ENCODE data around the gene PTPRN2.

GRCh38 chr7:157566631-157567006 lies 1021.0 kb downstream of the PTPRN2 start:
- TF ChIP-seq, protein P1, sequence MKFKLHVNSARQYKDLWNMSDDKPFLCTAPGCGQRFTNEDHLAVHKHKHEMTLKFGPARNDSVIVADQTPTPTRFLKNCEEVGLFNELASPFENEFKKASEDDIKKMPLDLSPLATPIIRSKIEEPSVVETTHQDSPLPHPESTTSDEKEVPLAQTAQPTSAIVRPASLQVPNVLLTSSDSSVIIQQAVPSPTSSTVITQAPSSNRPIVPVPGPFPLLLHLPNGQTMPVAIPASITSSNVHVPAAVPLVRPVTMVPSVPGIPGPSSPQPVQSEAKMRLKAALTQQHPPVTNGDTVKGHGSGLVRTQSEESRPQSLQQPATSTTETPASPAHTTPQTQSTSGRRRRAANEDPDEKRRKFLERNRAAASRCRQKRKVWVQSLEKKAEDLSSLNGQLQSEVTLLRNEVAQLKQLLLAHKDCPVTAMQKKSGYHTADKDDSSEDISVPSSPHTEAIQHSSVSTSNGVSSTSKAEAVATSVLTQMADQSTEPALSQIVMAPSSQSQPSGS (CRISPR knock-in tag; IDR thresholded peaks at IDR 0.05): no peak
- no peak for TF ChIP-seq ZNF263 (CRISPR knock-in tag; IDR thresholded peaks at IDR 0.05)
- no peak for TF ChIP-seq POLR2AphosphoS5 (IDR thresholded peaks at IDR 0.05; ENCODE audit: low read depth, low read length)
- TF ChIP-seq EED (CRISPR knock-in tag; IDR thresholded peaks at IDR 0.05): no peak
- TF ChIP-seq NFKBIZ (CRISPR knock-in tag; IDR thresholded peaks at IDR 0.05): no peak
- no peak for TF ChIP-seq SMC3 (IDR thresholded peaks at IDR 0.05; ENCODE audit: low read length)
- no peak for TF ChIP-seq SAFB2 (CRISPR knock-in tag; IDR thresholded peaks at IDR 0.05; ENCODE audit: borderline replicate concordance, low read depth)
- no peak for TF ChIP-seq TEAD3 (CRISPR knock-in tag; optimal IDR thresholded peaks at IDR 0.05; ENCODE audit: borderline replicate concordance)
- TF ChIP-seq POLR2A (IDR thresholded peaks at IDR 0.05; ENCODE audit: insufficient read depth in 1 of 2, low read depth in 2 of 2, low read length in 2 of 2): no peak
